RPMI7951 (cell line): ENCODE data around the gene SPATA17. TPM values are rescaled to one million over a fixed set of nuclear protein-coding genes. Genes with fewer than 3 reads are reported as not detected.
A peak's percentile ranks its signal among the peaks of the same experiment; 100 is the strongest.
"Not testable (repeated sequence)": the region's sequence is repeated elsewhere in the genome, so short reads cannot be mapped to it uniquely, and the experiment has no call there.

Source experiments
- DNase-seq: peaks from one replicate; pipeline ENCODE4 v3.0.0-alpha.2; 2012; ENCODE audit warnings: low read depth
- total RNA-seq: library from RNA; depleted of rRNA; stranded (reverse); fragments of >200 nt; shearing (Covaris generic); gene quantifications from 2 replicates; pipeline ENCODE4 v1.2.3, GENCODE V29; 2014; rRNA removed

SPATA17 gene, protein sequence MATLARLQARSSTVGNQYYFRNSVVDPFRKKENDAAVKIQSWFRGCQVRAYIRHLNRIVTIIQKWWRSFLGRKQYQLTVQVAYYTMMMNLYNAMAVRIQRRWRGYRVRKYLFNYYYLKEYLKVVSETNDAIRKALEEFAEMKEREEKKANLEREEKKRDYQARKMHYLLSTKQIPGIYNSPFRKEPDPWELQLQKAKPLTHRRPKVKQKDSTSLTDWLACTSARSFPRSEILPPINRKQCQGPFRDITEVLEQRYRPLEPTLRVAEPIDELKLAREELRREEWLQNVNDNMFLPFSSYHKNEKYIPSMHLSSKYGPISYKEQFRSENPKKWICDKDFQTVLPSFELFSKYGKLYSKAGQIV
- total RNA-seq, result under 0.01 and 1.6 TPM in 2 replicates

- peak; percentile 87 for DNase-seq
Measured at GRCh38 chr1:217630711-217631591, at the start of gene SPATA17, which contains the start of gene GPATCH2. Gene SPATA17, plus strand, starts transcription at chr1:217631344. Its CDS starts 35 bp downstream, at chr1:217631379. Gene GPATCH2, minus strand, starts transcription at chr1:217631090. Its CDS starts 119 bp downstream, at chr1:217630971.

DNA sequence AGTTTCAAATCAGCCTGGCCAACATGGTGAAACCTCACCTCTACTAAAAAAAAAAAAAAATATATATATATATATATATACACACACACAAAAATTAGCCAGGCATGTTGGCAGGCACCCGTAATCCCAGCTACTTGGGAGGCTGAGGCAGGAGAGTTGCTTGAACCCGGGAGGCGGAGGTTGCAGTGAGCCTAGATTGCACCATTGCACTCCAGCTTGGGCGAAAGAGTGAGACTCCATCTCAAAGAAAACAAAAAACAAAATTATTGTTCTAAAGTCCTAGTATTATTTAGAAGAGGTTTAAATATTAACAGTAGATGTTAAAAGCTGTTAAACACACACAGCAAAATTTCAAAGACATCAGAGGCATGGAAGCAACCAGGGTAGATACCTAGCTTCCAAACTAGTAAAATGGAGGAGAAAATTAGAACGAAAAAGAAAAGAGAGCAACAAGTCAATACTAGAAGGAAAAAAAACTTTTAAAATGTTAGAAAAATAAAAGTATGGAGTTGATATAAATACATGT, 46.8 kb upstream of the SPATA17 start:
- DNase-seq, result not testable (repeated sequence)

DNA sequence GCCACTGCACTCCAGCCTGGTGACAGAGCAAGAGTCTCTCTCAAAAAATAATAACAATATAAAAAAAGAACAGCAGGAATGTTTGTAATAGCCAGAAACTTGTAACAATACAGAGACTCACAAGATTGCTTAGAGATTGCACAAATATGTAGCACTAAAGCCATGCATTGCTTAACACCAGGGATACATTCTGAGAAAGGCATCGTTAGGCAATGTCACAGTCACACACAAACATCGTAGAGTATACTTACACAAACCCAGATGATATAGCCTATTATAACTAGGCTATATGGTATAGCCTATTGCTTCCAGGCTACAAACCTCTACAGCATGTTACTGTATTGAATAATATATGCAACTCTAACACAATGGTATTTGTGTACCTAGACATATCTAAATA, 45.6 kb upstream of the SPATA17 start:
- no peak for DNase-seq

- DNase-seq, result no peak
Measured at GRCh38 chr1:217586586-217586985, 44.6 kb upstream of the SPATA17 start.

DNA sequence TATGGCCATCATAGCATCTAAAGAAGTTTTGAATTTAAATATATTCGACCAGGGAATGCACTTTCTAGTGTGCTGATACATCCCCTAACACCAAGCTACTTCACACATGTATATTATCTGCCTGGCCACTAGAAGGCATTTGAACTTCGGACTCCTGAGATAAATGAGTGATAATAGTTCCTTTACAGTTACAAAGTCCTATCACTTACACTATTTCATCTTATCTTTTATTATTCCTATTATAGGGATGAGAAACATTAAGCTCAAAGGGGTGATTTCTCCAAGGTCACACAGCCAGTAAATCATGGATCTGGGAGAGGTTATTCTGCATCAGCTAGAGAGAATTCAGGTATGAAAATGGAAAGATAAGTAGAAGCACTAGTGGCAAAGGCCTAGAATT, 40.5 kb upstream of the SPATA17 start:
- DNase-seq, result no peak

- no peak for DNase-seq
Measured at GRCh38 chr1:217599154-217599553, 32.0 kb upstream of the SPATA17 start.

GRCh38 chr1:217602380-217602779, 28.8 kb upstream of the SPATA17 start:
- DNase-seq, result no peak

DNA sequence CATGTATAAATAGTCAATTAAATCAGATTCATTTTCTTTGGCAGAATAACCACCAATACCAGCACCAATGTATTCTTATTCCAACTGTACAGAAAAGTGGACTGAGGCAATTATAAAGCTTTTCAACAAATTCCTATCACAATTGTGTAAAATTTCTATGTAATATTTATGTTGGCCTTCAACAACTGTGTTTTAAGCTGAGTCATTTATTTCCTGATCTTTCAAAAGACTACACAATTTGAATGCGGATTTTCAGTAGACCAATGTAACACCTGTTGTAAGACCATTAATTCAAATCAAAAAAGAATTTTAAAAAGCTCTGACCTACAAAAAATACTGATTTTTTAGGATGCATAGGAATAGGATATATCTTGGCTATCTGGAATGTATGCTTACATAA, 25.8 kb upstream of the SPATA17 start:
- DNase-seq, result no peak

DNA sequence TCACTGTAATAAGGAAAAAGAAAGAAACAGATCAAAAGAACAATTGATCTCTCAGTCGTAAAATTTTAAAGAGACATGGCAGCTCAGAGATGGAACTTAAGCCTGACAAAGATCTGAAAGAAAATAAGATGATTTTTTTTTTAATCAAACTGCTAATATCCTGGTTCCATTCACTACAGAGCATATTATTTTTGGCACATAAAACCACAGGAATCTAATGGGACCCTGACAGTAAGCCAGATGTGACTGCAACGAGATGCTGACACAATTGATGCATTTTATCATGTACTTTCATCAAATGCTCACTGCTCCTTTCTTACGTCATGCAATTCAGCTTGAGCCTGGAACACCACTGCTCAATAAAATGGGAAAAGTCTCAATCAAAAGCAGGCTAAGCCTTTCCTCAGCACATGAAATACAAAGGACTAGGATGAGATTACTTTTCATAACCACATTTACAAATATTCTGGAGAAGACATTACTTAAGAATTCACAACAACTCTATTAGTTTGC, 16.9 kb upstream of the SPATA17 start:
- no peak for DNase-seq

GRCh38 chr1:217617126-217617525, 14.0 kb upstream of the SPATA17 start:
- no peak for DNase-seq

DNA sequence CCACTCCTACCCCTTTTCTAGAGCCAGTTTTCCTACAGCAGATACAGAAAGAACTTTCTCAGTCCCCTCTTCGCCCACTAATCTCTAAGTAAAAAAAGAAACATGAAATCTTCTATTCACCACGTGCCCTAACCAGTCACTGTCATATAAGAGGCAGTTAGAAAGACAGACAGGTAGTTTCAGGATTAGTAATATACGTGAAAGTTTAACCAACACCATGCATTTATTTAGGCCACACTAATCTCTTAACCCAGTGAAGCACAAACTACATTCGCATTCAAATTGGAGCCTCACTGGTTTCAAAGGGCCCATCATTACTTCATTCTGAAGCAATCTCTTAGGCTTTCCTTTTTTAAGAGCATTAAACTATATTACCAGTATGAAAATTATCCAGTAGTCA, 10.3 kb upstream of the SPATA17 start:
- DNase-seq, result no peak

DNA sequence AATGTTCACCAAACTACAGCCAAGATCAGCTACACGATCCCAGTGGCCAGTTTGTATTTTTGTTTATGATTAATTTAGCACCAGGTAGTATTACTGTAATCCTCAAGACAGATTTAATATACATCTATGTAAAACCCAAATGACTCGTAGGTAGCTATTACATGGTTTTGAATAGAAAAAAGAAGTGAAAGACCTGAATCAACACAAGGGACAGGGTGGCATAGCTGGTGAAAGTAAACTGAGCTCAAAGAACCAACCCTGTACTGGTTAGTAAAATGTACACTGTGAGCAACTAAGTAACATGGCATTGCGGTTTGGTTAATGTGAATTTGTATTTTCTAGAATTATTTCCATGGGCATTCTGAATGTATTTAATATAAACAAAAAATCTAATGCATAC, 9.1 kb upstream of the SPATA17 start:
- no peak for DNase-seq

GRCh38 chr1:217626321-217626720, 4.8 kb upstream of the SPATA17 start:
- DNase-seq, result no peak

GRCh38 chr1:217627431-217627830, 3.7 kb upstream of the SPATA17 start:
- DNase-seq, result no peak

GRCh38 chr1:217642455-217642854, 11.3 kb downstream of the SPATA17 start:
- no peak for DNase-seq

GRCh38 chr1:217647791-217648190, 16.6 kb downstream of the SPATA17 start:
- peak; percentile 18 for DNase-seq

GRCh38 chr1:217650674-217651073, 19.5 kb downstream of the SPATA17 start:
- no peak for DNase-seq

GRCh38 chr1:217660353-217661062, 29.4 kb downstream of the SPATA17 start:
- peak; percentile 80 for DNase-seq

- DNase-seq, result no peak
Measured at GRCh38 chr1:217661407-217661806, 30.3 kb downstream of the SPATA17 start.

DNA sequence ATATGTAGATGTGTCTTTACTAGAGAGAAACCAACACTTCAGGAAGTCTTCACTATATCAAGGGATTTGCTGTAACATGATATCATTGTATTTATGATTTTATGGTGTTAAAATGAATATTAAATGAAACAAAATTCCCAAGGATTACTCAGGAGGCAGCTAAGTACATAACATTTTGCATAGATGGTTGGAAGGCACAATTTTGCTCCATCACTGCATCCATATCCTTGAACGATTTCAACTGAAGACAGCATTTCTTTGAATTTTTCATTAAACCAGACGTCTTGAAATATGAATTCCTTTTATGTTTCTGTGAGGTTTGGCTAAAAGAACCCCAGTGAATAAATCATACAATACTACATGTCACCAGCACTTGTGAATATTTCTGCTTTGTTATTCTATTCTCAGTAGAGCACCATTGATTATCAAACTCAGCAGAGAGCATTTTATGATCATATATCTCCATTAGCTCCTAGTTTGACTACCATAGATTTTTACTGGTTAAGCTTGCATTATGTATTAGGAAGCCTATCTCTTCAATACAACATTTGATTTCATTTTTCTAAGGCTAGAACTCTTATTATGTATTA, 37.3 kb downstream of the SPATA17 start:
- no peak for DNase-seq

DNA sequence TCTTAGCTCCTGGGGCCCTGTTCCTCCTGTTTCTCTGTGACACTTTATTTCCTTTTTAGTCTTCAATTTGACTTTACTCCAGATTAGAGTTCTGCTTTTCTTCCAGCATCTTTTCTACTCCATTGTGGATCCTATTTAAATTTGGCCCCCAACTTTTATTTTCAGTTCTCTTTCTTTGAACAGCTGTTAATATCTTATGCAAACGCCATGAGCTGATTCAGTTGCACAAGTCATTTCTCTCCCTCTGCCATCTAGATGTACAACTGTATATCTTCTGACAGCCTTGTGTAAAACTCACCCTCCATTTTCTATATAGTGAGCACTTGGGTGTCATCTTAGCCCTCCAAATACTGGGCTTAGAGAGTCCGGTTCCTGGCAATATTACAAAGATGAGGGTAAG, 42.2 kb downstream of the SPATA17 start:
- DNase-seq, result no peak
